Ovary (tissue), 9 donors: ENCODE data around the gene PRKG1. TPM values are rescaled to one million over a fixed set of nuclear protein-coding genes. Genes with fewer than 3 reads are reported as not detected.

ENCODE experiments used
- DNase-seq, 5 donors: peaks; one replicate each; pipeline ENCODE4 v3.0.0-alpha.2; 2019 to 2020
- H3K27ac ChIP-seq, 2 donors: fragments of 200-600 bp; one replicate each; pipeline versions ENCODE4 v1.5.1 to v1.8.0; 2019 to 2022
- H3K27me3 ChIP-seq: fragments of 200-600 bp; one replicate; pipeline ENCODE4 v1.8.0; 2022
- H3K36me3 ChIP-seq: fragments of 200-600 bp; sonication (generic); one replicate; pipeline ENCODE4 v1.5.1; 2019
- H3K4me1 ChIP-seq: one replicate; pipeline ENCODE4 v1.8.1; 2013; ENCODE audit warnings: mild to moderate bottlenecking, moderate library complexity; ENCODE audit not compliant: insufficient read depth
- H3K4me3 ChIP-seq: fragments of 200-600 bp; sonication (generic); one replicate; pipeline ENCODE4 v1.5.1; 2017
- H3K9me3 ChIP-seq, 2 donors: fragments of 200-600 bp in 1 of 2; sonication (generic) in 1 of 2; one replicate each; pipeline versions ENCODE4 v1.5.1 to v1.8.1; 2013 to 2019; ENCODE audit warnings: mild to moderate bottlenecking in 1 of 2, moderate library complexity in 1 of 2
- CTCF ChIP-seq, 3 donors: fragments of 450-650 bp in 2 of 3; fragments of 200-600 bp in 1 of 3; IDR thresholded peaks; one replicate each; pipeline versions ENCODE4 v1.5.1 to v1.8.0; 2016 to 2022; ENCODE audit warnings: antibody characterized with exemption in 3 of 3, mild to moderate bottlenecking in 1 of 3
- EP300 ChIP-seq: sonication (generic); formaldehyde crosslinking; IDR thresholded peaks from one replicate; pipeline ENCODE4 v1.6.1; 2017; ENCODE audit warnings: antibody characterized with exemption
- POLR2A ChIP-seq: fragments of 450-650 bp; IDR thresholded peaks from one replicate; pipeline ENCODE4 v1.6.1; 2017; ENCODE audit warnings: antibody characterized with exemption, mild to moderate bottlenecking, moderate library complexity
- WGBS, 3 donors: extraction: QIAGEN DNeasy Blood & Tissue Kit in 1 of 3; methylation state at CpG; one replicate each; pipeline versions ENCODE4 v1.1.5 to v1.1.7; 2013 to 2017; 5-methylcytosine and 5-hydroxymethylcytosine counted together
- intact Hi-C, 4 donors: fragments of 100-400 bp; cut with DNase I; formaldehyde crosslinking; loops; one replicate each; pipeline versions ENCODE4 v1.11.0 to v1.15.1; 2022 to 2023
- polyA plus RNA-seq, 2 donors: library from polyadenylated mRNA; stranded (reverse); fragments of 200-250 nt in 1 of 2; fragments of 350-450 nt in 1 of 2; fragmentation: Illumina TruSeq in 1 of 2; extraction: RNeasy Lipid Tissue Mini Kit (QIAGEN cat#74804) in 1 of 2; gene quantifications; one replicate each; pipeline ENCODE4 v1.2.3, GENCODE V29; 2013 to 2014
- total RNA-seq, 7 donors: library from RNA; depleted of rRNA in 2 of 7; stranded (reverse); fragments of >200 nt in 2 of 7; fragmentation: NEBNext Ultra II Directional in 3 of 7; extraction: Animal tissue kit (Norgen Biotek cat#: 25700) in 3 of 7; gene quantifications; one replicate each; pipeline versions ENCODE4 v1.1.0 to v1.2.4, GENCODE V29; 2016 to 2023
- donor health status: DM: no; HTN: no; CAD: no; lungs with moderate emphysema.
- donor health status: DM: no; HTN: no; CAD: no.
- donor health status: Bipolar disorder and iron deficiency.
- donor health status: DM: yes; HTN: yes; CAD: no.
- donor health status: DM: no; HTN: no; CAD: no.
- donor health status: DM: yes; HTN: yes; CAD: no.

Gene PRKG1
- total and polyA plus RNA-seq, 9 donors, result 2.8 to 21.1 (median 15.7) TPM

DNA sequence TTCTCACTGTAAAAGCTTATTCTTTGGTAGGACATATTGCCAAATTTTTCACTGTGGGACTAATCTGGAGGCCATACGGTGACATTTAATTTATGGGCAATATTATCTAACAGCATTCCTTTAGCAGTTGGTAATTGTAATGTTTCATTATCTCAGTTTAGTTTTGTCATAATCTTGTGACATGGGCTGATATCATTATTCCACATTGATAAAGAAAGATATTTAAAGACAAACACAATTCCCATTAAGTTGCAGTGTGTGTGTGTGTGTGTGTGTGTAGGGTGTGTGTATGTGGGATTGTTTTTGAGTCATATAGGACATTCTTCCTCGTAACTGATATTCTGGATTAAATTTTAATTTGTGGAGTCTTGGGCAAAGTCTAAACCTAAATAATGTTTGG is 238.5 kb downstream of the PRKG1 start:
- intact Hi-C loops, result no loop called here
- DNase-seq, result no peak
- no peaks in the 10 kb centered on the region for H3K4me1 ChIP-seq
- WGBS, 3 donors, result 69 to 80% (median 78%) methylated on average over 2 of the region's 2 CpGs
- H3K4me3 ChIP-seq, result no peak overlapping the region
- no peaks in the 10 kb centered on the region for H3K9me3 ChIP-seq
- no peak overlapping the region for H3K27ac ChIP-seq
- no peaks in the 10 kb centered on the region for H3K36me3 ChIP-seq
- no peak for TF ChIP-seq CTCF (IDR thresholded peaks at IDR 0.05)
- TF ChIP-seq POLR2A, result no peak
- no peak for TF ChIP-seq EP300
- H3K27me3 ChIP-seq, result no peaks in the 10 kb centered on the region

DNA sequence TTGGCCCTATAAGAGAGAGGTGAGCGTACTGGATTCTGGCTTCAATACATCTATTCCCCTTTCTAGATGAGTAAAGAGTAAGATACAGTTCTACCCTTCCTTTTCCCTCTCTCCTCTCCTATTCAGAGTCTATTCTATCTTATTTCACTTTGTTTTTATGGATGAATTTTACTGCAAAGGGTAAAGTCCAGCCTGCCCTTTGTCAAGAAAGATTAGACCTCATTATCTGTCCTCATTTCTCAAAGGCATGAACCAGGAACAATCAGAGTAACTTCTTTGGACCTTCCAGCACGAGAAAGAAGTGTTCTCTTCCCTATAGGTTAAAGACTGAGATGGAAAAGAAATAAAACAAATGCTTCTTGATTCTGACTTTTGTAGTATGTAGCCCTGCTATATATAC is 239.0 kb downstream of the PRKG1 start:
- no peak for TF ChIP-seq EP300
- no peak for TF ChIP-seq POLR2A
- no peak for TF ChIP-seq CTCF (IDR thresholded peaks at IDR 0.05)
- no peak overlapping the region for H3K4me3 ChIP-seq
- H3K36me3 ChIP-seq, result no peaks in the 10 kb centered on the region
- DNase-seq, result no peak
- H3K27me3 ChIP-seq, result no peaks in the 10 kb centered on the region
- H3K27ac ChIP-seq, result no peak overlapping the region
- no peaks in the 10 kb centered on the region for H3K4me1 ChIP-seq
- WGBS, 3 donors, result 88 to 91% (median 89%) methylated on average over 2 of the region's 2 CpGs
- intact Hi-C loops, result no loop called here
- H3K9me3 ChIP-seq, result no peaks in the 10 kb centered on the region

GRCh38 chr10:51313773-51314478 is 239.6 kb downstream of the PRKG1 start:
- Histone ChIP-seq H3K27me3 (no peaks in the 10 kb centered on the region), H3K27ac (no peak overlapping the region), H3K9me3 (no peaks in the 10 kb centered on the region), H3K36me3 (no peaks in the 10 kb centered on the region), H3K4me3 (no peak overlapping the region), H3K4me1 (no peaks in the 10 kb centered on the region)
- TF ChIP-seq POLR2A (no peak), CTCF (IDR thresholded peaks at IDR 0.05) (no peak), EP300 (no peak)
- 25 to 32% (median 25%) methylated on average over 3 of the region's 3 CpGs for WGBS, 3 donors
- DNase-seq, result no peak
- intact Hi-C loops, result no loop called here

DNA sequence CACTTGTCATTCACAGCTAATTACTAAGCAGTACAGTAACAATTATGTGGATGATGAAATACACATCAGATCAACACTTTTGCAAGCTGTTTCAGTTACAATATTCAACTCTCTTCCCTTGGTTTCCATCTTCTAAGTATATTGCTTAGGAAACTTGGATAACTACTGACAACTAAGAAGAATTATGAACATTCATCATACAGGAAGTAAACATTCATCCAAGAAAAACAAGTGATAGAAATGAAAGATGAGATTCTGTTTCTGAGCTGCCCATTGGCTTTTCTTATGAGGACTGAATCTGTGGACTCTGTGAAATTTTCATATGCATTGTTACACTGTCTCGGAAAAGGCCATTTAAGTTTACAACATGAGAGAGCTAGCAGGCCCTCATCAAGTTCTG is 240.2 kb downstream of the PRKG1 start:
- Histone ChIP-seq H3K9me3 (no peaks in the 10 kb centered on the region), H3K4me3 (no peak overlapping the region), H3K36me3 (no peaks in the 10 kb centered on the region), H3K27me3 (no peaks in the 10 kb centered on the region), H3K27ac (no peak overlapping the region), H3K4me1 (no peaks in the 10 kb centered on the region)
- TF ChIP-seq POLR2A, result no peak
- no peak for TF ChIP-seq CTCF (IDR thresholded peaks at IDR 0.05)
- no peak for TF ChIP-seq EP300
- DNase-seq, result no peak
- intact Hi-C loops, result no loop called here
- WGBS, 3 donors, result 81 to 89% (median 84%) methylated on average over 1 of the region's 1 CpG
